ENCODE data around the gene TEX14.

TEX14 gene

DNA sequence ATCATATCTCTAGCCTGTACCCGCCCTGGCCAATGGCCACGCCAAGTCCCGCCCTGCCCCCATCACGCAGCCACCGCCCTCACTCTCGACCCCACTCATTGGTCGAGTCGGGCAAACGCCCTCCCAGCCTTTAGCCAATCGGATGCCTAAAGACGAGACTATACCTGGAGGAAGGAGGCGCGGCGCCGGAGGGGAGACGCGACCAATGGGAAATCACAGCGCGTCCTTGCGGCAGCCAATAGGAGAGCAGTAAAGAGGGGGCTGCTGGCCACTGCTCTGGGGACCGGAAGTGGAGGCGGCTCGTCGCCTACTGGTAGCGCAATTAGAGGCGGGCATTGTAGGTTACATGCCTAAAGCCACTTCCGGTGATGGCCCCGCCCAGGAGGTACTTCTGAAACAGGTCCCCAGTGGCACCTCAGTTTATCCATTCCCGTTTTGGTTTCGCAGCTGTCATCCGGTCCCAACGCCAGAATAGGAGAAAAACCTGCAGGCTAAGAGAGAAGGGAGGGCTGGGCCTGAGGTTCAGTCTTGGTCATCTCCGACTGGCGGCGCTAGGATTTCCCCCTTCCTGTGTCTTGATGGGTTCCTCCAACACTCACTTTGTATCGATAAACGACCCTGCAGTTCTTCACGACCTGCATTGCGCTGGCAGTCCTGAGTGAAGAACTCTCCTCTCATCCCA is 173.8 kb downstream of the TEX14 start:
- DNase-seq, result peak; percentile 99 to 100 (median 99)

DNA sequence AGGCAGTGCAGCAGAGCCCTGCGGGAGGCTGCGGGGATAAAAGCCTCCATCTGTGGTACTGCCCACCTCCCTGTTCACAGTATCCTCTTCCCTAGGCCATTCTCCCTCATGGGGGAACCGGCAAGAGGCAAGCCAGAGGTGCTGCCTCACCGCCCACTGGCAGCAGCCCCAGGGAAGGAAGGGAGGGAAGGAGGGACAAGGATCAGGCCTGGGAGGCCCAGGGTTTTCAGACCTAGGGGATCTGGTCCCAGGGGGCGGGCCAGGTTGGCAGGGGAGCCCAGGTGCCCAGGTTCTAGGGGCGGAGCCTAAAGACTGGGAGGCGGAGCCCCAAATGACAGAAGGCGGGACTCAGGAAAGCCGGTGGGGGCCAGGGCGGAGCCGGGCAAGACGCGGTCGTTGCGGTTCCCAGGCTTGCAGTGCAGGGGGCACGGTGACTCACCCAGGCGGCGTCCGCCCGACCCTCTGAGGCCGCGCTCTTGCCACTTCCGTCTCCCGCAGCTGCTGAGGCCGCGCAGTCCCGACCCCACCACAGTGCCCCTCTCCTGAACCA is 174.4 kb downstream of the TEX14 start:
- DNase-seq, result peak in 1 of 3 experiments; percentile 91

DNA sequence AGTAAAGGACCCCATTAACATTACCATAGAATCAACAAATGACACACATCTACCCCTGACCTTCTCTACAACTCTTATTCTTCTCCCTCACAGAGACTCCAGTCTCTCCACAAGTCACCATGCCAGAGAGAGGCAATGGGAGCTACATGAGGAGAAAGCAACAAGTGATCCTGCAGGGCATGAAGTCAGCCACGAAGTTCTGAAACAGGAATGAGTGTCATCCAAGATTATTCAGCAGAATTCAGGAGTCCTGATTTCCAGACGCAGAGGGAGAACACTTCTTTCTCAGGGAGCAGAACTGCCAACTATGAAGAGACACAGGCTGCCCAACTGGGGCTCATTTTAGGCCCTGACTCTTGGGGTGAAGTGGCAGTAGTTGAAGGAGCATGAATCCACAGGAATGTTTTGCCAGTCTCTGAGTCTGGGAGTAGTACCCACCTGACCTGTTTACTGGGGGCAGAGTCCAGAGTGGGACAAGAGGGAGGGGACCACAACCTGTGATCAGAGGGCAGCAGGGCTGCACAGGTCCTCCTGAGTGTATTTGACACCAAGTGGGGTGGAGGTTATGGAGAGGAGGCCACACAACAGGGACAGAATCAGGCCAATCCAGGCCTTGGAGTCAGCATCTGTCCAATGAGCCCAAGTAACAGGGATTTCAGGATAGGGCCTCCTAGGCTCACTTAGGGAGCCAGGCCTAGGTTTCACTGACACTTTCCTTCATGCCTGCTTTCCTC is 175.0 kb downstream of the TEX14 start:
- no peak for DNase-seq

DNA sequence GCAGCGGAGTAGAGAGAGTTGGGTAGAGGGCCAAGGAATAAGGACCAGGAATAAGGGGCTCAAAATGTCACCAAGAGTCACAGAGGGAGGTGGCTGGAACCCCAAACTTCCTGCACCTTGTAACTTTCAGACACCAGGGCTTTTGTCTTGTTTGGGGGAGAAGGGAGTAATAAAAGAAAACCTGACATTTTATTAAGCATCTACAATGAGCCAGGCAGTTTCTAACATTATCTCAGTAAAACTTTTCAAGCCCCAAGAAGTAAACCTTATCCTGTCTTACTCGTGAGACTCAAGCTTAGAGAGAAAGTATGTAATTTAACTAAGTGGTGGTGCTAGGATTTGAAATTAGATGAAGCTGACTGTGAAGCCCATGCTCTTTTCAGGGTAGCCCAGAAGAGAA is 176.6 kb downstream of the TEX14 start:
- no peak for DNase-seq

DNA sequence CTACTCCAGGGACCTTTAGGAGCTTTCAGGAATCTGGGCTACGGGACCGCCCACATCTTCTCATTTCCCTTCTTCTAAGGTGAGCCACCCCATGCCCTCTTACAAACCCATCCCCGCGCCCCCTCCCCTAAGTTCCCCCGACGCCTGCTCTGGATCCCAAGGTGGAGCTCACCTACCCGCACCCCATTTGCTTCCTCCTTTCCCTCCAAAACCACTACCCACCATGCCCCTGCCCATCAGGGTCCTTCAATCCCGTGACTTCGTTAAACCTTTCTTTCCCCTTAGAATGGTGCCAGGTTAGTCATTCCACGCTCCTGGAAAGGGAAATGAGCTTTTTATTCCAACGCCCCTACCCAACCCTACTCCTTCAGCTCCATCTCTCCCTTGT is 177.1 kb downstream of the TEX14 start:
- no peak for DNase-seq

DNA sequence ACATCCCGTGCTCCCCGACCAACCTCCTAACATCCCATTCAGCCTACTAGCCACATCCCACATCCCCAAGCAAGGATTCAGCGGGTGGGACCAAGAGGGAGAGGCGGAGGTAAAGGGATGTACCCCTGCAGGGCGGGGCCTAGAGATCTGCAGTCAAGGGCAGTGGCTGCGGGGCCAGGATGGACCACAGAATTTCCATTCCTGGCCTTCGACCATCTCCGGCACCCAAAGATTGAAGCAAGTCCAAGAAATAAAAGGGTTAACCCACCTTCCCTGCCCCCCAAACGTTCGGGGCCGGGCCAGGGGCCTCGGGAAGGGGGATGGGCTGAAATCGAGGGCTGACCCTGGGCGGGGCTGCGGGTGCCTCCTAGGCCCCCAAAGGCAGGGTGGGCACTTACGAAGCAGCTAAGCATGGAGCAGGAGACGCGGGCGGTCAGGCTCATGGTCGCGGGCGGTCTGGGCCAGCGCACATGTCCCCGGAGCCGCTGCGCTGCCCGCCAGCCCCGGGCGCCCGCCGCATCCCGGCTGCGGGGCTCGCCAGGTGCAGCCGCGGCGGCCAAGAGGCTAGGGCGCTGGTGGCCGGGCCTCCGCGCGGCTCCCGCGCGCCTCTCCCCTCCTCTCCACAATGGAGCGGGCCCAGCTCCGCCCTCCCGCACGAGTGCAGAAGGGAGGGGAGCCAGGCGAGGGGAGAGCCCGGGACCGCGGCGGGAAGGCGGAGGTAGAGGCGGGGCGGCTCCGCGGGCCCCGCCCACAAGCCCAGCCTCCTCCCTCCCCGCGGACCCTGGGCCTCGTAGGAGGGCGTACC is 177.7 kb downstream of the TEX14 start, which contains the start of gene MTMR4:
TSS of gene MTMR4 (minus strand) at position 674 of the 805 bp plus-strand sequence. CDS start at position 443, 231 bp downstream.
- peak; percentile 87 to 92 (median 91) for DNase-seq

DNA sequence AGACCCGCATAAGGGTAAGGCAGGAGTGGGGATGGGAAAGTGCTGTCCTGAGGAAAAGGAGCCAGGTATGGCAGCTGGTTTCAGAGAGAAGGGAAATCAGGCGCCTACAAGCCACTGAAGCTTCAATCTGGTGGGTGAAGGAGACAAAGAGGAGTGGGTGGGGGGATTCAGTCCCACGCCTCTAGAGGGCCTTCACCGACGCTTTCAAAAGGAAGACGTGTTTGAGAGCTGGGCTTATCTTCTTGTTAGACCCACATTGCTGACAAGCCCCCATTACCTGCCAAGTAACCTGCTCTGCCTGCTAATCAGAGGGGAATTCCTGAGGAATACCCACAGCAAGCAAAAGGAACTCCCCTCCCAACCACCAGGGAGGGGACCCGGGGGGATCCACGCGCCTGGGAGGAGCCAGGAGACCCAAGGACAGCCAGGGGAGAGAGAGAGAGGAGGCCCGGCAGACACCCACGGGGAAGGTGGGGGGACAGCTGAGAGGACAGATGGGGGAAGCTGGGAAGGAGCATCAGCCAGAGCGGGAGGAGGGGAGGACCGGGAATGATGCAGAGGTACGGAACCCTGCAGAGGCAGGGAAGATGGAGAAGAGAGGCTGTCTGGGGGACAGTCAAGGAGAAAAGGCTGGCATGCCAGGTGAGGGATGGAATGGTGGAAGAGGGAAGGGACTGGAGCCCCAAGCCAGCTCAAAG is 178.4 kb downstream of the TEX14 start:
- peak in 1 of 3 experiments; percentile 50 for DNase-seq

DNA sequence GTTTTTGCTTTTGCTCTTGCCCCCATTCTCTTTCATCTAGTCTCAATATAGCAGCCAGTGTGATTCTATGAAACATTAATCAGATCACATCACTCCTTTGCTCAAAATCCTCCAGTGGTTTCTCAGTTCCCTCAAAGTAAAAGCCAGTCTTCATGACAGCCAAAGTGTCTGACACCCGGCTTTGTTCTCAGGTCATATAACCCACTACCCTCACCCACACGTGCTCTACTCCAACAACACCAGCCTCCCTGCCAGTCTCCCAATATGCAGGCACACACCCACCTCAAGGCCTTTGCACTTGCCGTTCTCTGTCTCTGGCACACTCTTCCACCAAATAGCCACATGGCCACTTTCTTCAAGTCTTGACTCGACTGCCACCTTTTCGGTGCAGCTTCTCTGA is 181.8 kb downstream of the TEX14 start:
- DNase-seq, result no peak

DNA sequence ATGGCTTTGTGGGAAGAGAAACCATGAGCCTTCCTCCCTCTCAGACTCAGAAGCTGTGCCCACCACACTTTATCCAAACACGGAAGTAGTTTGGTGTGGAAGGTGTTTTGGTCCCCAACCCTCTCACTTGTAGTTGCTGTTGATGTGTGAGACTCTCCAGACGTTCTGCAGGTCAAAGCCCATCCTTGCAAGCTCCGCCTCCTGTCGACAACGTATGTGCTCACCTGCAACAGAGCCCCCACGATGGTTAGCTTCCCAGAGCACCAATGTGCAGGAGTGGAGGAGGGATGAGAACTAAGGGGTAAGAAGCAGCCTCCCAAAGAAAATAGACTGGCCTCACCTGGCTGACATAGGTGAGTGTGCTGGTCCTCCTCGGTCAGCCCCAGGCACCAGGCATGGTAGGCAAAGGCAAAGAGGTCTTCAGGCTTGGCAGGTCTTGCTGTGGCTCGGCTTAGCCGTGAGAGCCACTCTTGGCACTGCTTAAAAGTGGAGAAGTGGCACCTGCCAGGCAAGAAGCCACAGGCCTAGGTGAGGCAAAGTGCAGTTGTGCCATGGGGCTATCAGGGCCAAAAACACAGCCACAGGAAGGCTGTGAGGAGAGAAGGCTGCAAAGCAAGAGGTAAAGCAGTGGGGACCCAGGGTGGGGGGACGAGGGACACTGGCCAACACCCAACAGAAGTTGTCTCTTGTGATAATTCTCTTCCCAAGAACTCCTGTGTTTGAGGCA is 183.3 kb downstream of the TEX14 start:
- DNase-seq, result no peak

DNA sequence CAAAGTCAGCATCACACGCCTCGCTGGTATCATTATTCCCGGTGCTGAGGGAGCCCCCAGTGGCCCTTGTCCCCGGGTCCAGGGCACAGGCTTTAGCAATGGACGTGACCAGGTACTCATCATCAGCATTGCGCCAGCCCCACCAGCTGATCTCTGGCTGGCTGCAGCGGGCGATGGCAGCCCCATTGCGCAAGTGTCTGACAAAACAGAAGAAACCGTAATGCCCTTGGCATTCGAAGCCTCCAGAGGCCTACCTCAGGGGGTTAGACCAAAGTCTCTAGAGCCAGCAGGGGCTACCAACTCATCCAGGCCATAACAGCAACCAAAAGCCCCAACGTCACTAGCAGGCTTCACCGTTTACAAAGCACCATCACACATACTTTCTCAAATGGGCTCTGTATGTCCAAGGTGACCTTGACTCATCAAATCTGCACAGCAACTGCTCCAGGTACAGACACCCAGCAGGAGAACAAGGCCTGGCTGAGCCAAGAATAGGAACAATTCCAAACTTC is 184.7 kb downstream of the TEX14 start:
- no peak for DNase-seq

Data from NCI-H1417 (cell line).